PC-3 (cell line): ENCODE data around the gene PCDH8. TPM values are rescaled to one million over a fixed set of nuclear protein-coding genes. Genes with fewer than 3 reads are reported as not detected.
A peak's percentile ranks its signal among the peaks of the same experiment; 100 is the strongest.
"Not testable (repeated sequence)": the region's sequence is repeated elsewhere in the genome, so short reads cannot be mapped to it uniquely, and the experiment has no call there.

Source experiments
- ATAC-seq: fragments of 200-7000 bp; cut with Tn5 transposase; 2 replicates; pipeline ENCODE4 v1.9.1; 2020; ENCODE audit warnings: mild to moderate bottlenecking, moderate library complexity
- BruUV-seq: library from RNA; stranded (reverse); fragments of 400-500 nt; replicated peaks from 2 replicates; lab custom pipeline; 2021; lab: Mats Ljungman, UMichigan
- CTCF ChIA-PET: fragments of 300-600 bp; sonication (Branson Sonifier 250); formaldehyde crosslinking; loops from one replicate; lab custom pipeline; 2022; ENCODE audit warnings: antibody characterized with exemption; lab: Charles Lee
- POLR2A ChIA-PET: fragments of 300-600 bp; sonication (Branson Sonifier 250); formaldehyde crosslinking; loops from one replicate; lab custom pipeline; 2022; ENCODE audit warnings: antibody characterized with exemption; ENCODE audit not compliant: unreplicated experiment; lab: Charles Lee
- DNase-seq: peaks from one replicate; pipeline ENCODE4 v3.0.0-alpha.2; 2015
- H2AFZ ChIP-seq: fragments of 300-600 bp; sonication (generic); 2 replicates; pipeline ENCODE4 v1.6.0; 2016; ENCODE audit warnings: antibody characterized with exemption, low read length
- H3F3A ChIP-seq: fragments of 300-600 bp; sonication (generic); one replicate; pipeline ENCODE4 v1.6.0; 2017; ENCODE audit warnings: antibody characterized with exemption, low read length, control low read depth, mild to moderate bottlenecking; ENCODE audit not compliant: unreplicated experiment
- H3K27ac ChIP-seq: fragments of 300-600 bp; sonication (generic); 2 replicates; pipeline ENCODE4 v1.5.1; 2016; ENCODE audit warnings: mild to moderate bottlenecking, low read length
- H3K27me3 ChIP-seq: fragments of 300-600 bp; sonication (generic); 2 replicates; pipeline ENCODE4 v1.6.1; 2016; ENCODE audit warnings: low read length, mixed read lengths
- H3K36me3 ChIP-seq: fragments of 300-600 bp; sonication (generic); 2 replicates; pipeline ENCODE4 v1.6.1; 2016; ENCODE audit warnings: low read depth, mixed run types, low read length, mixed read lengths
- H3K4me1 ChIP-seq: fragments of 300-600 bp; sonication (generic); 2 replicates; pipeline ENCODE4 v1.5.1; 2016; ENCODE audit warnings: low read length; ENCODE audit not compliant: insufficient read depth
- H3K4me2 ChIP-seq: fragments of 300-600 bp; sonication (generic); 2 replicates; pipeline ENCODE4 v1.6.0; 2016; ENCODE audit warnings: low read length
- H3K4me3 ChIP-seq: fragments of 300-600 bp; sonication (generic); 2 replicates; pipeline ENCODE4 v1.5.1; 2016; ENCODE audit warnings: mild to moderate bottlenecking, low read length, mixed read lengths
- H3K79me2 ChIP-seq: fragments of 300-600 bp; sonication (generic); 2 replicates; pipeline ENCODE4 v1.6.1; 2017; ENCODE audit warnings: low read length, mixed read lengths
- H3K9ac ChIP-seq: fragments of 300-600 bp; sonication (generic); 2 replicates; pipeline ENCODE4 v1.6.0; 2016; ENCODE audit warnings: mild to moderate bottlenecking, low read length
- H3K9me2 ChIP-seq: fragments of 300-600 bp; sonication (generic); replicated peaks from 2 replicates; pipeline ENCODE4 v1.6.1; 2016; ENCODE audit warnings: mixed run types, low read length, mixed read lengths
- H3K9me3 ChIP-seq: fragments of 300-600 bp; sonication (generic); 2 replicates; pipeline ENCODE4 v1.6.1; 2016; ENCODE audit warnings: low read length, mixed read lengths
- H4K20me1 ChIP-seq: fragments of 300-600 bp; sonication (generic); 2 replicates; pipeline ENCODE4 v1.6.1; 2016; ENCODE audit warnings: low read length, mixed read lengths
- CTCF ChIP-seq: fragments of 300-600 bp; sonication (generic); conservative IDR thresholded peaks from 2 replicates; pipeline ENCODE4 v1.5.1; 2017; ENCODE audit warnings: antibody characterized with exemption, low read depth, mild to moderate bottlenecking, low read length
- EZH2 ChIP-seq: fragments of 300-600 bp; sonication (generic); IDR thresholded peaks from one replicate; pipeline ENCODE4 v1.6.1; 2017; ENCODE audit warnings: antibody characterized with exemption, mild to moderate bottlenecking, low read length; ENCODE audit not compliant: unreplicated experiment
- EZH2phosphoT487 ChIP-seq: fragments of 300-600 bp; sonication (generic); IDR thresholded peaks from 2 replicates; pipeline ENCODE4 v1.6.1; 2018; ENCODE audit warnings: mild to moderate bottlenecking, antibody characterized with exemption, low read length, borderline replicate concordance
- intact Hi-C: fragments of 100-400 bp; cut with micrococcal nuclease; formaldehyde crosslinking; loops from 2 replicates; pipeline ENCODE4 v1.9.0; 2023
- total RNA-seq: library from RNA; depleted of rRNA; stranded (reverse); fragments of >200 nt; gene quantifications from 2 replicates; pipeline ENCODE4 v1.2.3, GENCODE V29; 2014

Gene PCDH8
- total RNA-seq, 1 experiment from 2014 or later = not detected

- Histone ChIP-seq H3K9ac (no peak overlapping the region), H3K27ac (no peak overlapping the region), H3K27me3 (peaks cover 16% of the 10 kb centered on the region), H3K79me2 (no peaks in the 10 kb centered on the region), H4K20me1 (no peaks in the 10 kb centered on the region), H3K9me2 (no peaks in the 10 kb centered on the region), H3K4me2 (no peak overlapping the region), H3K4me1 (no peaks in the 10 kb centered on the region), H3K9me3 (no peaks in the 10 kb centered on the region), H3K36me3 (no peaks in the 10 kb centered on the region), H3F3A (no peaks in the 10 kb centered on the region), H2AFZ (no peak overlapping the region), H3K4me3 (no peak overlapping the region)
- BruUV-seq = no TSS peak
- DNase-seq = no peak
- POLR2A ChIA-PET = no interaction called here
- no peak for TF ChIP-seq EZH2phosphoT487
- TF ChIP-seq CTCF = no peak
- no peak for TF ChIP-seq EZH2
- ATAC-seq = no peak
- intact Hi-C loops = no loop called here
- CTCF ChIA-PET = no interaction called here
These were observed 16.1 kb downstream of the PCDH8 start for GRCh38 chr13:52832313-52832712.

GRCh38 chr13:52830946-52831345 lies 17.5 kb downstream of the PCDH8 start:
- H3K9me3 ChIP-seq = no peaks in the 10 kb centered on the region
- H3K4me3 ChIP-seq = no peak overlapping the region
- no peak overlapping the region for H3K4me2 ChIP-seq
- no peak overlapping the region for H3K27ac ChIP-seq
- H3K9ac ChIP-seq = no peak overlapping the region
- no peak for TF ChIP-seq EZH2phosphoT487
- no peak for TF ChIP-seq EZH2
- no peak for TF ChIP-seq CTCF
- H2AFZ ChIP-seq = no peak overlapping the region
- no TSS peak for BruUV-seq
- CTCF ChIA-PET = no interaction called here
- no peaks in the 10 kb centered on the region for H3F3A ChIP-seq
- ATAC-seq (no peak), DNase-seq (peak; percentile 1)
- peaks cover 21% of the 10 kb centered on the region for H3K27me3 ChIP-seq
- H3K9me2 ChIP-seq = no peaks in the 10 kb centered on the region
- H4K20me1 ChIP-seq = no peaks in the 10 kb centered on the region
- intact Hi-C loops = no loop called here
- POLR2A ChIA-PET = no interaction called here
- H3K79me2 ChIP-seq = no peaks in the 10 kb centered on the region
- no peaks in the 10 kb centered on the region for H3K36me3 ChIP-seq
- no peaks in the 10 kb centered on the region for H3K4me1 ChIP-seq

GRCh38 chr13:52827839-52828238 lies 20.6 kb downstream of the PCDH8 start:
- Histone ChIP-seq H3K36me3 (no peaks in the 10 kb centered on the region), H3K4me3 (no peak overlapping the region), H3F3A (no peaks in the 10 kb centered on the region), H3K4me2 (no peak overlapping the region), H4K20me1 (no peaks in the 10 kb centered on the region), H3K4me1 (no peaks in the 10 kb centered on the region), H3K27ac (no peak overlapping the region), H3K9me2 (no peaks in the 10 kb centered on the region), H3K9ac (no peak overlapping the region), H2AFZ (no peak overlapping the region), H3K79me2 (no peaks in the 10 kb centered on the region), H3K9me3 (no peaks in the 10 kb centered on the region), H3K27me3 (peaks cover 22% of the 10 kb centered on the region)
- ChIA-PET POLR2A (no interaction called here), CTCF (no interaction called here)
- TF ChIP-seq CTCF (no peak), EZH2 (no peak), EZH2phosphoT487 (no peak)
- intact Hi-C loops = no loop called here
- DNase-seq (no peak), ATAC-seq (no peak)
- BruUV-seq = no TSS peak

GRCh38 chr13:52817886-52818285 lies 30.6 kb downstream of the PCDH8 start:
- H3K79me2 ChIP-seq, H3F3A ChIP-seq, H3K4me2 ChIP-seq, H3K4me1 ChIP-seq, CTCF ChIA-PET, H3K9ac ChIP-seq, intact Hi-C loops, H3K9me2 ChIP-seq, BruUV-seq, ATAC-seq, H3K36me3 ChIP-seq, H3K4me3 ChIP-seq, H3K9me3 ChIP-seq, H3K27ac ChIP-seq, H3K27me3 ChIP-seq, DNase-seq, H4K20me1 ChIP-seq, POLR2A ChIA-PET, H2AFZ ChIP-seq: not testable (repeated sequence)
